Stimulated activated naive B cell treated with anti-CD40 and anti-IgM and Interleukin-4, amounts not matched to agents 10 μg/mL and 1 μg/mL and 100 μg/mL, for 72 hours (primary cell): ENCODE measurements around the gene BMP2K.
A peak's percentile ranks its signal among the peaks of the same experiment; 100 is the strongest.

Source experiments
- ATAC-seq, 2 donors: fragments of 150-1000 bp; cut with Tn5 transposase; replicated peaks; 2 replicates each; pipeline ENCODE4 v1.10.0; 2021; ENCODE audit warnings: moderate library complexity in 1 of 2
- DNase-seq: peaks from one replicate; pipeline ENCODE4 v3.0.0; 2021
- H3K27ac Mint-ChIP-seq: one replicate; pipeline ENCODE4 v1.8.0; 2022; ENCODE audit warnings: mild to moderate bottlenecking, mixed read lengths
- H3K27me3 Mint-ChIP-seq, 2 donors: one replicate each; pipeline ENCODE4 v1.8.0; 2022; ENCODE audit warnings: mixed read lengths in 2 of 2
- H3K36me3 Mint-ChIP-seq, 2 donors: one replicate each; pipeline ENCODE4 v1.8.0; 2022; ENCODE audit warnings: mixed read lengths in 2 of 2, mild to moderate bottlenecking in 1 of 2
- H3K4me1 Mint-ChIP-seq, 2 donors: one replicate each; pipeline ENCODE4 v1.8.0; 2022; ENCODE audit warnings: mixed read lengths in 2 of 2, mild to moderate bottlenecking in 1 of 2
- H3K4me3 Mint-ChIP-seq, 2 donors: one replicate each; pipeline ENCODE4 v1.8.0; 2022; ENCODE audit warnings: mild to moderate bottlenecking in 2 of 2, mixed read lengths in 2 of 2, moderate library complexity in 1 of 2
- H3K9me3 Mint-ChIP-seq, 2 donors: one replicate each; pipeline ENCODE4 v1.8.0; 2022; ENCODE audit warnings: mixed read lengths in 2 of 2, mild to moderate bottlenecking in 1 of 2

BMP2K gene

DNA sequence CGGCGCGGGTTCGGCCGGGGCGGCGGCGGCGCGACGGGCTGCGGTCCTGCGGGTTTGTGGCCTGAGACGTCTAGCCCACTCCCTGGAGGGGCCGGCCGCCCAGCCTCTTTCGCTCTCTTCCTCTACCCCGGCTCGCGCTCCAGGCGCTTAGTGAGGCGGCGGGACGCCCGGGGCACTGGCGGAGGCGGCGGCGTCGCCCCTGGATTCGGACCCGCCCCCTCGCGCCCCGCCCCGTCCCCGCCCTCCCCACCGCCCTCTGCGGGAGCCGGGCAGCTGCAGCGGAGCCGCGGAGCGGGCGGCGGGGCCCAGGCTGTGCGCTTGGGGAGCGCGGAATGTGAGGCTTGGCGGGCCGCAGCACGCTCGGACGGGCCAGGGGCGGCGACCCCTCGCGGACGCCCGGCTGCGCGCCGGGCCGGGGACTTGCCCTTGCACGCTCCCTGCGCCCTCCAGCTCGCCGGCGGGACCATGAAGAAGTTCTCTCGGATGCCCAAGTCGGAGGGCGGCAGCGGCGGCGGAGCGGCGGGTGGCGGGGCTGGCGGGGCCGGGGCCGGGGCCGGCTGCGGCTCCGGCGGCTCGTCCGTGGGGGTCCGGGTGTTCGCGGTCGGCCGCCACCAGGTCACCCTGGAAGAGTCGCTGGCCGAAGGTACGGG lies at the start of gene BMP2K:
Gene BMP2K, plus strand, starts transcription at position 272 of the 650 bp plus-strand sequence. Its CDS starts 194 bp downstream, at position 466.
- ATAC-seq, result peak; percentile 75 to 79
- DNase-seq, result peak; percentile 80
- Mint-ChIP-seq H3K36me3 (no peaks in the 10 kb centered on the region), H3K9me3 (no peaks in the 10 kb centered on the region), H3K27ac (peak within 1 kb of the TSS; percentile 97), H3K27me3 (no peaks in the 10 kb centered on the region), H3K4me3 (peak within 1 kb of the TSS in 1 of 2 donors; percentile 94), H3K4me1 (peaks cover 6 to 29% of the 10 kb centered on the region in 2 donors)

DNA sequence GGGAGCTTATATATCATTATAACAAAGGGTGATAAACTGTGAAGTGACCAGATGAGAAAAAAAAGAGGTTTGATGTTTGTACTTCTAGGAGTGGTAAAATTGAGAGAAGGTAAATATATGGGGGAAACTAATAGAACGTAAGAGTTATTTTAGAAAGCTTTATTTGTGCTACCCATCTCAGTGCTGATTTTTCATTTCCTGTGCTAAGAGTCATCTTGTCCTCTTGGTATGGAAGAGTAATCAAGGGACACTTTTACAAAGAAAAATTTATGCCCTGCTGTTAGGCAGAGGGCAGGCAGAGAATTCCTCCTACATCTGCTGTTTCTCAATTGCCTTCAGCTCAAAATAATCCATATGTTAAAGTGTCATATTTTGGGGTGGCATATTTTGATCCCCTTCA lies 49.6 kb upstream of the BMP2K start:
- H3K4me3 Mint-ChIP-seq, result no peak overlapping the region
- peak in 1 of 2 donors; percentile 57 for ATAC-seq

DNA sequence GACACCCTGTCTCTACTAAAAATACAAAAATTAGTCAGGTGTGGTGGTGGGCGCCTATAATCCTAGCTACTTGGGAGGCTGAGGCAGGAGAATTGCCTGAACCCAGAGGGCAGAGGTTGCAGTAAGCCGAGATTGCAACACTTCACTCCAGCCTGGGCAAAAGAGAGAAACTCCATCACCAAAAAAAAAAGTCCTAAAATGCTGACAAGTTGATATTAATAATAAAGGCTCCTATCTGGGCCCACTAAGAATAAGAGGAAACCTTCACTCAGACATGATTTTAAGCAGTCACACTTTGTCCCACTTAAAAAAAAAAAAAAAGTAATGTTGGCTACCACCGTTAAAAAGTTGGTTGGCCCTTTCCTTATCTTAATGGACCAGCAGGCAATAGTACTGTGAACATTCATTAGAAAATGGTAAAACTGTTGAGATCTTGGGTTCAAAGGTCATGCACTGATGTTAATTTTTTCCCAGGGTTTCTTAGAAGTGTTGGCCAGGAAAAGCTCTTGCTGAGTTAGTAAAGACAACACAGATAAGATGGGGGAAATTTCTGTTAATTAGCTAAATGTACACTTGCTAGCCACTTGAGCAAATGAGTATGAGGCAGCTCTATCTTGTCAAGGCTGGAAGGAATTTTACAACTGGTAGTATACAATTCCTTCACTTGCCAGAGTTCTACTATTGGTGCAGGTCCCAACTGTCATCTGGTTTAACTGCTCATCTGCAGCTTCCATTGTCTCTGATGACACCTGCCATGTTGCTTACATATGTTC lies 43.6 kb upstream of the BMP2K start:
- H3K36me3 Mint-ChIP-seq, result peaks cover 0 to 2% of the 10 kb centered on the region in 2 donors
- ATAC-seq, result no peak
- no peak overlapping the region for H3K4me3 Mint-ChIP-seq
- H3K4me1 Mint-ChIP-seq, result peaks cover 22 to 44% of the 10 kb centered on the region in 2 donors
- no peak for DNase-seq
- no peak overlapping the region for H3K27ac Mint-ChIP-seq
- no peaks in the 10 kb centered on the region for H3K9me3 Mint-ChIP-seq
- no peaks in the 10 kb centered on the region for H3K27me3 Mint-ChIP-seq

More for the DNA sequence above, 49.6 kb upstream of the BMP2K start:
- H3K27ac Mint-ChIP-seq, result no peak overlapping the region
- no peak for DNase-seq
- no peaks in the 10 kb centered on the region for H3K9me3 Mint-ChIP-seq
- H3K36me3 Mint-ChIP-seq, result no peaks in the 10 kb centered on the region
- no peaks in the 10 kb centered on the region for H3K27me3 Mint-ChIP-seq
- peaks cover 8 to 37% of the 10 kb centered on the region in 2 donors for H3K4me1 Mint-ChIP-seq

DNA sequence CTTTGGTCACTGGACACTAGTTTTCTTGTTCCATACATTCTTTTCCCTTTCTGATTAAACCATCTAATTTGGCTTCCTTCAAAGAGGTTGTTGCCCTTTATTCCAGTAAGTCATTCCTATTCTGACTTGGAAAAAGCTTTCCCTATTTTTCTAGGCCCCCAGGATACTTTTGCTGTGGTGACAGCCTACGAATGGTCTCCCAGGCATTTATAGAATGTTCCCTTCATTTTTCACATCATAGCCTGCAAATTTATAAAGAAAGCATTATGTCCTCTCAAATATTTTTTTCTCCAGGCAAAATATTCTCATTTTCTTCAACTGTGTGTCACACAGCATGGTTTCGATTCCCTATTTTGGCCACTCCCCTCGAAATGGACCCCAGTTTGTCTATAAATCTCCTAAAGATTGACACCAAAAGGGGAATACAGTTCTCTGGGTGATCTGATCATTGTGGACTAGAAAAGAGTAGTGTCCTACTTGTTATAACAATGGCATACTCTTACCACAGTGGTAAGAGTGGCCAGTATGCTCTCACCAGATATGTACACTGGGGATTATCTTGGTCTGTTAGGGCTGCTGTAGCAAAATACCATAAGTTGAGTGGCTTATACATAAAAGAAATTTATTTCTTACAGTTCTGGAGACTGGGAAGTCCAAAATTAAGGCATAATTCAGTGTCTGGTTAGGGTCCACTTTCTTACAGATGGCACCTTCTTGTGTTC lies 41.5 kb upstream of the BMP2K start:
- Mint-ChIP-seq H3K27ac (peak overlapping the region; percentile 28), H3K27me3 (no peaks in the 10 kb centered on the region), H3K4me3 (no peak overlapping the region), H3K4me1 (peaks cover 27 to 48% of the 10 kb centered on the region in 2 donors), H3K9me3 (peaks cover 0 to 4% of the 10 kb centered on the region in 2 donors), H3K36me3 (peaks cover 0 to 2% of the 10 kb centered on the region in 2 donors)
- no peak for DNase-seq
- peak; percentile 15 to 19 for ATAC-seq

DNA sequence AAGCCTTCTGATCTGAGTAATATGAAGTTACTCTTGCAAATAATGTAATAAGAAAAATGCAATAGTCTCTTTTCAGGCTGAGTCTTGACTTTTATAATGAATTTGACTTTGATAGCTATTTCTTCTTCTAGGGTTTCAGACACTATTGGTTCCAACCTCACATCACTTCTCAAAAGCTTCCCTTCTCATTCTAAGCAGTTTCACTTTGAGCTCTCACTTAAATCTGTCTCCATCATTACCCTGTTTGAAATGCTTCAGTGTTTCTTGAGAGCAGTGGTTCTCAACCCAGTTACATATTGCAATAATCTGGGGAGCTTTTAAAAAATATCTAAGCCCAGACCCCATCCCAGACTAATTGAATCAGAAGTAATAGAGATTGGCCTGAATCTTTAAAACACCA lies 40.5 kb upstream of the BMP2K start:
- Mint-ChIP-seq H3K36me3 (peaks cover 0 to 2% of the 10 kb centered on the region in 2 donors), H3K27me3 (no peaks in the 10 kb centered on the region), H3K27ac (peak overlapping the region; percentile 32), H3K4me3 (peak overlapping the region in 1 of 2 donors; percentile 12), H3K9me3 (peaks cover 0 to 4% of the 10 kb centered on the region in 2 donors), H3K4me1 (peaks cover 27 to 49% of the 10 kb centered on the region in 2 donors)
- DNase-seq (no peak), ATAC-seq (peak; percentile 75 to 77)

GRCh38 chr4:78737035-78737434 lies 39.1 kb upstream of the BMP2K start:
- Mint-ChIP-seq H3K27ac (peak overlapping the region; percentile 87), H3K36me3 (peaks cover 0 to 2% of the 10 kb centered on the region in 2 donors), H3K4me1 (peaks cover 33 to 59% of the 10 kb centered on the region in 2 donors), H3K27me3 (no peaks in the 10 kb centered on the region), H3K9me3 (peaks cover 0 to 4% of the 10 kb centered on the region in 2 donors), H3K4me3 (peak overlapping the region; percentile 18 to 35)
- peak; percentile 50 to 61 for ATAC-seq
- DNase-seq, result no peak

DNA sequence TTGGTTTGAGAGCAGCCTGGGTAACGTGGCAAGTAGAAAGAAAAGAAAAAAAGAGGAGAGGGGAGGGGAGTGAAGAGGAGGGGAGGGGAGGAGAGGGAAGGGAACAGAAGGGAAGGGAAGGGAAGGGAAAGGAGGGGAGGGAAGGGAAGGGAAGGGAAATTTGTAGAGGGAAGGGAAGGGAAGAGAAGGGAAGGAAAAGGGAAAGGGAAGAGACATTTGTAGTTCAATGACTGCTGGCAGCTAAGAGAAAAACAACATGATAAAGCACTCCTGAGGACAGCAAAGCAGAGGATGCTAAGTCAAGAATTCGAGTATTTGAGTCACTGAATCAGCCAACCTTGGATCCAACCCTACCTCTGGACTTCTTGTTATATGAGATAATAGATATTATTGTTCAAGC lies 38.2 kb upstream of the BMP2K start:
- H3K9me3 Mint-ChIP-seq, result peaks cover 0 to 4% of the 10 kb centered on the region in 2 donors
- peaks cover 39 to 64% of the 10 kb centered on the region in 2 donors for H3K4me1 Mint-ChIP-seq
- DNase-seq (no peak), ATAC-seq (no peak)
- peak overlapping the region; percentile 87 for H3K27ac Mint-ChIP-seq
- peaks cover 0 to 2% of the 10 kb centered on the region in 2 donors for H3K36me3 Mint-ChIP-seq
- H3K27me3 Mint-ChIP-seq, result no peaks in the 10 kb centered on the region
- H3K4me3 Mint-ChIP-seq, result no peak overlapping the region

DNA sequence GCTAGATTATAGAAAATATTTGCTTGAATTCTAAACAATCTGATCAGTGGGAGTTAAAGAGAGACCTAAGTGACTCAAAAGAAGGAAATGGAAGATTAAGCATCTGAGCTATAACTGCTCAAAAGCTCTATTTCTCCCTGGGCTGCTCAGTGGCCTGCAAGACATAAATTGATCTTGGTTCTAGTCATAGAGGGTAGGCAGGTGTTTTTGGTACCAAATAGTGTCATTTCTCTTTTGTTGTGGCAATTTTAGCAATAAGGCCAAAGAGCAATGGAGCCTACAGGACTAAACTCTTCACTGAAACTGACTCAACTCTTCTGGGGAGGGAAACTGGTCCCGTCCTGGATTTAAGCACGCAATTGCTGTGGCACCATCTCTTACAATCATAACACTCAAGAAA lies 33.9 kb upstream of the BMP2K start:
- Mint-ChIP-seq H3K9me3 (peaks cover 0 to 4% of the 10 kb centered on the region in 2 donors), H3K4me3 (no peak overlapping the region), H3K27me3 (no peaks in the 10 kb centered on the region), H3K4me1 (peaks cover 21 to 32% of the 10 kb centered on the region in 2 donors), H3K36me3 (peaks cover 0 to 2% of the 10 kb centered on the region in 2 donors), H3K27ac (peak overlapping the region; percentile 32)
- ATAC-seq (peak; percentile 74 to 82), DNase-seq (no peak)

DNA sequence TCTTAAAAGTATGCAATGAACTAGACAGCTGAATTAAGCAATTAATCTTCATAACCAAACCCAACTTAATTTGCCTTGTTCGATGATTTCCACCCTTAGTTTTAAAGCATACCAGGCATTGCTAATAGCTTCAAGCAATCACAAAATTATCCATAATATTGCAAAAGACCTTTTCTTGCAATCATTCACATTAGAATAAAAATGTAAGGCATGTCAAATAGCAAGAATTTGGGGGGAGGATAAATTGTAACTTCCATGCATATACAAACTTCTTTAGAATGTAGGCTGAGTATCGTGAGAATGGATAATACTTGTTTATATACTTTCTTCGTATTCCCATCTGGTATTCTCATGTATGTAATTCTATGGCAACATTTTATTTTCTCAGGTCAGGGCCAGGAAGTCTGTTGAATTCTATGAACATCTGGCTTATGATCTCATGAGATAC lies 28.7 kb upstream of the BMP2K start:
- Mint-ChIP-seq H3K27ac (no peak overlapping the region), H3K27me3 (no peaks in the 10 kb centered on the region), H3K9me3 (no peaks in the 10 kb centered on the region), H3K36me3 (no peaks in the 10 kb centered on the region), H3K4me3 (no peak overlapping the region), H3K4me1 (peaks cover 20 to 41% of the 10 kb centered on the region in 2 donors)
- no peak for ATAC-seq
- no peak for DNase-seq

- ATAC-seq (no peak), DNase-seq (no peak)
- H3K27me3 Mint-ChIP-seq, result no peaks in the 10 kb centered on the region
- H3K4me3 Mint-ChIP-seq, result no peak overlapping the region
- no peak overlapping the region for H3K27ac Mint-ChIP-seq
- H3K9me3 Mint-ChIP-seq, result no peaks in the 10 kb centered on the region
- H3K36me3 Mint-ChIP-seq, result no peaks in the 10 kb centered on the region
- peaks cover 23 to 49% of the 10 kb centered on the region in 2 donors for H3K4me1 Mint-ChIP-seq
These were observed 27.8 kb upstream of the BMP2K start for GRCh38 chr4:78748381-78748780.

DNA sequence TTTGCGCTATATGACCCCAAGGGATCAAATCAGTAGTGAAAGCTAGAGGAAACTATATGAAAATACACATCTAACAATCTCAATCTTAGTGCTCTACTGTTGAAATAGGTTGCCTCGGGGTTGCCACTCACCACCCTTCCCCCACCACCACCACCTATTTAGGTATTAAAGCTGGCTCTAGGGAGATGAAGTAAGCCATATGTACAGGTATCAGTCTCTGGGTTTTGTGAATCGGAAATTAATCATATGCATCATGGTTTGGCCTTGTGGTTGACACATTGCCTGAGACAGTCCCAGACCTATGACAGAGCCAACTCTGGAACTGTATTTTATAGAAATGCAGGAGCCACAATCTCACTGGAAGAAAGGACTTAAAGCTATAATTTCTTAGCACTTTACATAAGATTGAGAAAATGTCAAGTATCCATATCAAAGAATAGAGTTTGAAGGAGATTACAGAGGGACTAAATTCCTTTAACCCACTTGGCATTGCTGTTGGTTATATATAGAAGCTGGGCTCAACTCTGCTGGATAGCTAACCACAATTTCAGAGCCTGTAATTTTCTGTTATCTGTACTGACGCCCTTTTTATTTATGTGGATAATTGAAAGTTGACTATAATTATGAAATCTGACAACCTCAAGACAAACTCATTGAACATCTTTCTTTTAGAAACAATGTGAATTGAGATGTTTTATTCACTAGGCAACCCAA lies 26.7 kb upstream of the BMP2K start:
- Mint-ChIP-seq H3K4me3 (peak overlapping the region; percentile 36 to 56), H3K27ac (peak overlapping the region; percentile 84), H3K36me3 (no peaks in the 10 kb centered on the region), H3K9me3 (peaks cover 0 to 2% of the 10 kb centered on the region in 2 donors), H3K4me1 (peaks cover 26 to 54% of the 10 kb centered on the region in 2 donors), H3K27me3 (no peaks in the 10 kb centered on the region)
- DNase-seq (no peak), ATAC-seq (peak; percentile 62 to 67)

- peak; percentile 90 to 94 for ATAC-seq
- H3K9me3 Mint-ChIP-seq, result peaks cover 0 to 2% of the 10 kb centered on the region in 2 donors
- H3K36me3 Mint-ChIP-seq, result no peaks in the 10 kb centered on the region
- DNase-seq, result peak; percentile 39
- no peaks in the 10 kb centered on the region for H3K27me3 Mint-ChIP-seq
- H3K4me1 Mint-ChIP-seq, result peaks cover 26 to 59% of the 10 kb centered on the region in 2 donors
- H3K4me3 Mint-ChIP-seq, result peak overlapping the region; percentile 66 to 70
- peak overlapping the region; percentile 98 for H3K27ac Mint-ChIP-seq
These were observed 26.0 kb upstream of the BMP2K start for GRCh38 chr4:78749972-78750727.

GRCh38 chr4:78753091-78753490 lies 23.1 kb upstream of the BMP2K start:
- no peaks in the 10 kb centered on the region for H3K27me3 Mint-ChIP-seq
- H3K4me3 Mint-ChIP-seq, result no peak overlapping the region
- DNase-seq (no peak), ATAC-seq (peak in 1 of 2 donors; percentile 15)
- H3K36me3 Mint-ChIP-seq, result no peaks in the 10 kb centered on the region
- peak overlapping the region; percentile 39 for H3K27ac Mint-ChIP-seq
- H3K4me1 Mint-ChIP-seq, result peaks cover 35 to 74% of the 10 kb centered on the region in 2 donors
- peaks cover 0 to 2% of the 10 kb centered on the region in 2 donors for H3K9me3 Mint-ChIP-seq
